Cortex of kidney (tissue), 1 donor: ENCODE data around the gene MGRN1.

ENCODE experiments used
- DNase-seq: peaks from one replicate; lab custom pipeline; 2025; lab: John Stamatoyannopoulos, UW

Gene MGRN1

GRCh38 chr16:4604401-4604800 is 20.2 kb upstream of the MGRN1 start:
- no peak for DNase-seq

- DNase-seq: no peak
These were observed 18.3 kb upstream of the MGRN1 start for GRCh38 chr16:4606354-4606753.

GRCh38 chr16:4607841-4608703 is 16.6 kb upstream of the MGRN1 start:
- DNase-seq: no peak

GRCh38 chr16:4608704-4608980 is 16.0 kb upstream of the MGRN1 start:
- no peak for DNase-seq

GRCh38 chr16:4609200-4610010 is 15.2 kb upstream of the MGRN1 start:
- no peak for DNase-seq

GRCh38 chr16:4610011-4611005 is 14.3 kb upstream of the MGRN1 start:
- no peak for DNase-seq

GRCh38 chr16:4611337-4612021 is 13.1 kb upstream of the MGRN1 start:
- no peak for DNase-seq

GRCh38 chr16:4612474-4612931 is 12.1 kb upstream of the MGRN1 start:
- no peak for DNase-seq

- no peak for DNase-seq
These were observed 11.5 kb upstream of the MGRN1 start for GRCh38 chr16:4612977-4613635.

- DNase-seq: no peak
These were observed 10.7 kb upstream of the MGRN1 start for GRCh38 chr16:4613636-4614570.

- DNase-seq: no peak
These were observed 9.8 kb upstream of the MGRN1 start, which contains the start of gene UBALD1 for GRCh38 chr16:4614571-4615383. Gene UBALD1 (minus strand): TSS chr16:4614888. CDS start chr16:4614797, 91 bp downstream.

- DNase-seq: no peak
These were observed 9.1 kb upstream of the MGRN1 start for GRCh38 chr16:4615384-4616046.

- DNase-seq: peak; percentile 79
These were observed 8.4 kb upstream of the MGRN1 start for GRCh38 chr16:4616047-4616811.

GRCh38 chr16:4617880-4618279 is 6.7 kb upstream of the MGRN1 start:
- DNase-seq: no peak

GRCh38 chr16:4618645-4619418 is 5.8 kb upstream of the MGRN1 start:
- no peak for DNase-seq

- DNase-seq: no peak
These were observed 1.0 kb upstream of the MGRN1 start for GRCh38 chr16:4623593-4623992.
